ENCODE measurements around the gene TNPO1. TPM values are rescaled to one million over a fixed set of nuclear protein-coding genes. Genes with fewer than 3 reads are reported as not detected.

TNPO1 gene
- total and polyA plus RNA-seq, 2 of the 8 experiments (the other 6 are each of a cell fraction or from before 2014, with no cell fraction given) = 38.5 to 211 TPM

- TF ChIP-seq POLR2AphosphoS5 (IDR thresholded peaks at IDR 0.05; ENCODE audit: low read depth, low read length) = peak; percentile 97
- TF ChIP-seq TEAD4 (IDR thresholded peaks at IDR 0.05; ENCODE audit: low read depth, low read length) = peak; percentile 35; the same call in 1 of the 2 replicates
- peak; percentile 94 for TF ChIP-seq TBP (IDR thresholded peaks at IDR 0.05; ENCODE audit: low read depth, low read length)
- TF ChIP-seq HDAC2 (IDR thresholded peaks at IDR 0.05; ENCODE audit: borderline replicate concordance in 1 of 2, low read depth in 2 of 2, low read length in 2 of 2) = peak in 1 of 2 experiments; percentile 51; a peak in 1 of 4 replicates
- TF ChIP-seq EGR1 (IDR thresholded peaks at IDR 0.05; ENCODE audit: borderline replicate concordance, low read depth, low read length) = peak; percentile 84
- TF ChIP-seq ASH2L (IDR thresholded peaks at IDR 0.05; ENCODE audit: low read length) = peak; percentile 95
- TF ChIP-seq GTF2F1 (IDR thresholded peaks at IDR 0.05; ENCODE audit: borderline replicate concordance, low read depth, low read length) = no peak; the same call in 1 of the 2 replicates
- TF ChIP-seq RAD21 (IDR thresholded peaks at IDR 0.05 in 1 of 2, conservative IDR thresholded peaks at IDR 0.05 in 1 of 2; ENCODE audit: low read depth in 2 of 2, low read length in 2 of 2) = peak in 1 of 2 experiments; percentile 20; a peak in 2 of 4 replicates
- TF ChIP-seq CREB1 (IDR thresholded peaks at IDR 0.05) = no peak; the same call in 1 of the 2 replicates
- TF ChIP-seq FOSL1 (IDR thresholded peaks at IDR 0.05; ENCODE audit: insufficient read depth, low read depth, low read length) = peak; percentile 99
- TF ChIP-seq JUN (IDR thresholded peaks at IDR 0.05; ENCODE audit: low read depth, low read length) = 0 out of 2 replicates have a peak, but pooled peaks have one; percentile 64
- TF ChIP-seq ZNF274 (IDR thresholded peaks at IDR 0.05; ENCODE audit: borderline replicate concordance, extremely low read depth, low read length) = no peak
- peak; percentile 77 for TF ChIP-seq SP1 (IDR thresholded peaks at IDR 0.05; ENCODE audit: low read depth, low read length)
- no peak for TF ChIP-seq CEBPB (IDR thresholded peaks at IDR 0.05; ENCODE audit: low read depth, low read length)
- TF ChIP-seq MAX (IDR thresholded peaks at IDR 0.05) = peak; percentile 4; the same call in 1 of the 2 replicates
- TF ChIP-seq HDAC6 (IDR thresholded peaks at IDR 0.05; ENCODE audit: low read depth, low read length) = no peak
- TF ChIP-seq PHF8 (conservative IDR thresholded peaks at IDR 0.05; ENCODE audit: low read depth, low read length) = peak; percentile 96
- TF ChIP-seq POLR2A (IDR thresholded peaks at IDR 0.05; ENCODE audit: control extremely low read depth in 1 of 2, low read depth in 2 of 2, low read length in 2 of 2) = peak; percentile 96 to 99
- peak; percentile 99 for TF ChIP-seq TAF1 (IDR thresholded peaks at IDR 0.05; ENCODE audit: low read depth, low read length)
- TF ChIP-seq NANOG (IDR thresholded peaks at IDR 0.05; ENCODE audit: insufficient read depth, low read depth, low read length, poor library complexity, severe bottlenecking) = no peak
- no peak for TF ChIP-seq SUZ12 (IDR thresholded peaks at IDR 0.05; ENCODE audit: low read length)
- TF ChIP-seq EP300 (IDR thresholded peaks at IDR 0.05; ENCODE audit: borderline replicate concordance in 1 of 2, low read depth in 2 of 2, low read length in 2 of 2) = peak in 1 of 2 experiments; percentile 72; a peak in 1 of 3 replicates
- TF ChIP-seq CHD1 (IDR thresholded peaks at IDR 0.05; ENCODE audit: low read depth, low read length) = no peak
- peak; percentile 39; the same call in 1 of the 2 replicates for TF ChIP-seq YY1 (IDR thresholded peaks at IDR 0.05; ENCODE audit: low read depth, low read length)
These were observed 31.6 kb downstream of the TNPO1 start (continued) for GRCh38 chr5:72847989-72848473.

Measured in H1 (cell line).